Psoas muscle (tissue), 8 donors: ENCODE measurements around the gene AMELX. TPM values are rescaled to one million over a fixed set of nuclear protein-coding genes. Genes with fewer than 3 reads are reported as not detected.

Experiments
- ATAC-seq, 4 donors: fragments of 200-7000 bp; cut with Tn5 transposase; one replicate each; pipeline ENCODE4 v1.9.1; 2020; ENCODE audit warnings: moderate library complexity in 3 of 4, mild to moderate bottlenecking in 2 of 4
- DNase-seq, 2 donors: peaks; one replicate each; pipeline ENCODE4 v3.0.0-alpha.2; 2020
- H3K27ac ChIP-seq: fragments of 200-600 bp; one replicate; pipeline ENCODE4 v1.8.0; 2022
- H3K27me3 ChIP-seq, 3 donors: fragments of 200-600 bp in 1 of 3; one replicate each; pipeline versions ENCODE4 v1.6.1 to v1.8.0; 2013 to 2022; ENCODE audit warnings: low read length in 2 of 3, mild to moderate bottlenecking in 2 of 3, moderate library complexity in 1 of 3; ENCODE audit not compliant: insufficient read depth in 3 of 3
- H3K36me3 ChIP-seq, 2 donors: fragments of 200-600 bp in 1 of 2; one replicate each; pipeline versions ENCODE4 v1.6.1 to v1.8.0; 2013 to 2022; ENCODE audit warnings: low read depth in 1 of 2, mild to moderate bottlenecking in 1 of 2, moderate library complexity in 1 of 2; ENCODE audit not compliant: insufficient read depth in 1 of 2
- H3K4me1 ChIP-seq: fragments of 200-600 bp; one replicate; pipeline ENCODE4 v1.8.0; 2022
- H3K4me3 ChIP-seq: fragments of 200-600 bp; one replicate; pipeline ENCODE4 v1.8.0; 2022; ENCODE audit warnings: mild to moderate bottlenecking
- H3K9me3 ChIP-seq: fragments of 200-600 bp; one replicate; pipeline ENCODE4 v1.8.0; 2022
- CTCF ChIP-seq: fragments of 200-600 bp; IDR thresholded peaks from one replicate; pipeline ENCODE4 v1.8.0; 2022; ENCODE audit warnings: antibody characterized with exemption
- WGBS, 3 donors: extraction: QIAGEN DNeasy Blood & Tissue Kit; methylation state at CpG; one replicate each; pipeline versions ENCODE4 v1.1.6 to v1.1.7; 2013; 5-methylcytosine and 5-hydroxymethylcytosine counted together
- intact Hi-C, 2 donors: fragments of 100-400 bp; cut with DNase I; formaldehyde crosslinking; loops; one replicate each; pipeline versions ENCODE4 v1.11.0 to v1.14.2; 2022
- polyA plus RNA-seq, 3 donors: library from polyadenylated mRNA; stranded (reverse); fragments of 200-250 nt; gene quantifications; one replicate each; pipeline ENCODE4 v1.2.3, GENCODE V29; 2013
- total RNA-seq, 4 donors: library from RNA; stranded (reverse); fragmentation: NEBNext Ultra II Directional in 2 of 4; extraction: Animal tissue kit (Norgen Biotek cat#: 25700) in 2 of 4; gene quantifications; one replicate each; pipeline versions ENCODE4 v1.2.1 to v1.2.4, GENCODE V29; 2021 to 2023
- donor health status: healthy with polysubstance abuse.
- donor health status: DM: no; HTN: no; CAD: no; lungs with moderate emphysema.
- donor health status: Bipolar disorder and iron deficiency.
- donor health status: healthy.
- donor health status: DM: yes; HTN: yes; CAD: no.
- donor health status: DM: no; HTN: no; CAD: no.
- donor health status: DM: no; HTN: no; CAD: no.
- donor health status: DM: yes; HTN: yes; CAD: no.

The AMELX gene
- total and polyA plus RNA-seq, 7 donors, result not detected

DNA sequence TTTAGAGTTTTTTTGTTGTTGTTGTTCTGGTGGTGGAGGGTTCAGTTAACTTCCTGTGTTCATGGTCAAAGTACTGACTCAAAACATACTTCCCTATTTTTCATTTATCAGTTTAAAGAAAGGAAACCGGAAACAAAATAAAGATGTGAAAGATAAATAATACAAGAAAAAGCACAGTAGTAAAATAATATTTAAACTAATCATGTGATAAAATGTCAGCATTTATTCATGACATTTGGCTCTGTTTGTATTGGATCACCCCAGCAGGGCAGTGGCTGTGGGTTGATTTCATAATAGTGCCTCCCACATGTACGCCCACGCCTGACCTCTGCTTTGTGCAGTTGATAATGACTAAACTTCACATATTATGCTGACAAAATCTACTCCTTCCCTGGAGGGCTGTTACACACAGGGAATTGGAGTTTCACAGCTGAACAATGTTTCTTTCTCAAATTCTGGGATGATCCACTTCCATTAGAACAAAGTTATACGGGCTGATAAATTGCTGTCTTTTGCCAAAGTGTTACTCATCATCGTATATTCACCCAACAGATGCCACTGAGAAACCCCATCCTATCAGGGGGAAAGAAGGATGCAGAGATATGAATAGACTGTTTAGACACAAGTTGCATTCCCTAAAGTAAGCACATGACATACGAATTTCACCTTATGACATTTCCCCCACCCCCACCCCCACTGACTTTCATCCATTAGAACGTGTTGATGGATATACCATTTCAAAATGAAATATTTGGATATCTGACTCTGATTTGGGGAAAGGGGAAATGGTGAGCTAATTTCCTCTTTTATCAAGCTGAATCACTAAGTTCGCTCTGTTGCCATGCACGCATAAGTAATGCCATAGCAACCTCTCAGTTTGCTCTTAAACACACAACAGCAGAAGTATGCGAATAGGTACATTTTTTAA lies 48.3 kb downstream of the AMELX start:
- Histone ChIP-seq H3K36me3 (no peaks in the 10 kb centered on the region), H3K9me3 (no peaks in the 10 kb centered on the region), H3K4me3 (no peak overlapping the region), H3K27me3 (no peaks in the 10 kb centered on the region), H3K4me1 (no peaks in the 10 kb centered on the region), H3K27ac (peak overlapping the region; percentile 62)
- intact Hi-C loops, result no loop called here
- no peak for TF ChIP-seq CTCF
- ATAC-seq (peak; percentile 68 to 86 (median 84)), DNase-seq (peak; percentile 64 to 67)
- WGBS, 3 donors, result 20 to 40% (median 31%) methylated on average over 10 of the region's 10 CpGs

DNA sequence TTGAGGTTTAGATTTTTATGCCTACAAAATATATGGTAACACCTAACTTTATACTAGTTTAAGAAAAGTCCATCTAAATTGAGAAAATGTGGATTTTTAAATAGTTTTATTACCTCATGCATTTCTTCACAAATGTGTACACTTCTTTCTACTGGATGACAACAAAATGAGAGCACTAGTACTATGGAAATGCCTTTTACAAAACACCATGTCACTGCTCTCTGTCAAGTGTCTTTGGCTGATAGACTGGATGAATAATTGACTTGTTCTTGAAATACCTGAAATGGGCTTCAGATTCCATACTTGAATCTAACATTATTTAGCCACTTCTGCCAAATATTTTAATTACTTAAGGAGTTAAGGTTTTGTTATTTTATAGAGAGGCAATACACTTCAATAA lies 49.5 kb downstream of the AMELX start:
- Histone ChIP-seq H3K4me3 (no peak overlapping the region), H3K27me3 (no peaks in the 10 kb centered on the region), H3K9me3 (no peaks in the 10 kb centered on the region), H3K27ac (peak overlapping the region; percentile 62), H3K4me1 (no peaks in the 10 kb centered on the region), H3K36me3 (no peaks in the 10 kb centered on the region)
- no peak for TF ChIP-seq CTCF
- DNase-seq (no peak), ATAC-seq (no peak)
- intact Hi-C loops, result no loop called here

DNA sequence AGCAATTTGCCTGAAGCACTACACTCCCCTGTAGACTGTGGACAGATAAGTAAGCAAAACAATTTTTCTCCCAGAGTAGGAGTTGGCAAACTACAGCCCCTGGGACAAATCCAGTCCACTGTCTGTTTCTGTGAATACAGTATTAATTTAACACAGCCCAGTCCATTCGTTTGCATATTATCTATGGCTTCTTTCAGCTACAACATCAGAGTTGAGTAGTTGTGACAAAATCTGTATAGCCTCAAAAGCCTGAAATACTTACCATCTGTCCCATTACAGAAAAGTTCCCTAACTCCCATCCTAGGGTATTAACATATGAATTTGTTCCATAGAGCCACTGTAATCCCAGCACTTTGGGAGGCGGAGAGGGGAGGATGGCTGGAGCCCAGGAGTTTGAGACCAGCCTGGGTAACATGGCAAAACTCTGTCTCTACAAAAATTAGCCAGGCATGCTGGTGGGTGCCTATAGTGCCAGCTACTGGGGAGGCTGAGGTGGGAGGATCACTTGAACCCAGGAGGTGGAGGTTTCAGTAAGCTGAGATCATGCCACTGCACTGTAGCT lies 53.0 kb downstream of the AMELX start:
- H3K36me3 ChIP-seq, result no peaks in the 10 kb centered on the region
- TF ChIP-seq CTCF, result no peak
- no peaks in the 10 kb centered on the region for H3K9me3 ChIP-seq
- no peaks in the 10 kb centered on the region for H3K4me1 ChIP-seq
- WGBS, 3 donors, result 48 to 74% (median 62%) methylated on average over 2 of the region's 2 CpGs
- no peak overlapping the region for H3K4me3 ChIP-seq
- no peak overlapping the region for H3K27ac ChIP-seq
- no peaks in the 10 kb centered on the region for H3K27me3 ChIP-seq
- DNase-seq, result no peak
- intact Hi-C loops, result no loop called here
- ATAC-seq, result no peak

- no peaks in the 10 kb centered on the region for H3K4me1 ChIP-seq
- H3K27me3 ChIP-seq, result no peaks in the 10 kb centered on the region
- no peaks in the 10 kb centered on the region for H3K9me3 ChIP-seq
- 54 to 71% (median 65%) methylated on average over 3 of the region's 3 CpGs for WGBS, 3 donors
- intact Hi-C loops, result no loop called here
- no peak for DNase-seq
- H3K4me3 ChIP-seq, result no peak overlapping the region
- TF ChIP-seq CTCF, result no peak
- H3K36me3 ChIP-seq, result no peaks in the 10 kb centered on the region
- no peak for ATAC-seq
- no peak overlapping the region for H3K27ac ChIP-seq
Observed at GRCh38 chrX:11347300-11347699, 54.1 kb downstream of the AMELX start.
